ENCODE data around the gene TMEM108. TPM values are rescaled to one million over a fixed set of nuclear protein-coding genes. Genes with fewer than 3 reads are reported as not detected.

TMEM108 gene
- total RNA-seq, 4 donors from 2014 or later: 0.54 to 2.9 (median 1.4) TPM

DNA sequence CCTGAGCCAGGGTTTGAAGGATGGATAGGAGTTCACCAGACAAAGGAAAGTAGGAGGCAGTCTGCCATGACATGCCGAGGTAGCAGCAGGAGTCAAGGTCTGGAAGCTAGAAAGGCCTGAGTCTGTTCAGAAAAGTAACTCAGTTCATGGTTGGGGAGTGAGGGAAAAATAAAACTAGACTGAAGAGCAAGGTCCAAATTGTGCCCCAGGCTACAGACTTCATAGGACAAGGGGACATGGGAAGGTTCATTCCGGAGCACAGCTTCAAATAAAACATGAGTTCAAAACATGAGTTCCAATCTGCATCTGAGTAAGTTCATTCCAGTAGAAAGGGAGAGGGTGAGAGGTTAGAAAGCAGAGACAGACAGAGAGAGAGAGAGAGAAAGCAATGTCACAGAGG lies 401.4 kb downstream of the TMEM108 start:
- no peak overlapping the region for H3K4me3 ChIP-seq (ENCODE audit: low read depth, poor library complexity, severe bottlenecking)
- intact Hi-C loops (cut with DNase I; ENCODE audit: low total_unique reads): no loop called here
- 95 to 96% methylated on average over 2 of the region's 2 CpGs for WGBS, 2 donors

DNA sequence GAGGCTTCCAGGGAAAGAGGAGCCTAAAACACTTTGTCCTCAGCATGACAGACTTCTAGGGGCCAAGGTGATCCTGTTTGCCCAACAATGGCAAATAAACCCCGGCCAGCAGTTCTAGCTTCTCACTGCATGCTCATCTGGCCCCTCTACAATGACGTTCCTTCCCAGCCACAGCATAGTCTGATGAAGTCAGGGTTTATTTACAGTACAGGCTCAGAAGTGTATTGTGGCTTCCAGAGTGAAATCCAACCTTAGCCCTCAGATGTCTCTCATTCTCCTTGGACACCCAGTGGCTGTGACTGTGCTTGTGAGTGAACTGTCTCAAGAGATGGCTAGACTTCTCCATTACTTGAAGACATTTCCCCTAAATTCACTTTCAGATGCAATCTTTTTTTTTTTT lies 402.5 kb downstream of the TMEM108 start:
- TF ChIP-seq POLR2A (IDR thresholded peaks at IDR 0.05): no peak
- TF ChIP-seq, protein P1, sequence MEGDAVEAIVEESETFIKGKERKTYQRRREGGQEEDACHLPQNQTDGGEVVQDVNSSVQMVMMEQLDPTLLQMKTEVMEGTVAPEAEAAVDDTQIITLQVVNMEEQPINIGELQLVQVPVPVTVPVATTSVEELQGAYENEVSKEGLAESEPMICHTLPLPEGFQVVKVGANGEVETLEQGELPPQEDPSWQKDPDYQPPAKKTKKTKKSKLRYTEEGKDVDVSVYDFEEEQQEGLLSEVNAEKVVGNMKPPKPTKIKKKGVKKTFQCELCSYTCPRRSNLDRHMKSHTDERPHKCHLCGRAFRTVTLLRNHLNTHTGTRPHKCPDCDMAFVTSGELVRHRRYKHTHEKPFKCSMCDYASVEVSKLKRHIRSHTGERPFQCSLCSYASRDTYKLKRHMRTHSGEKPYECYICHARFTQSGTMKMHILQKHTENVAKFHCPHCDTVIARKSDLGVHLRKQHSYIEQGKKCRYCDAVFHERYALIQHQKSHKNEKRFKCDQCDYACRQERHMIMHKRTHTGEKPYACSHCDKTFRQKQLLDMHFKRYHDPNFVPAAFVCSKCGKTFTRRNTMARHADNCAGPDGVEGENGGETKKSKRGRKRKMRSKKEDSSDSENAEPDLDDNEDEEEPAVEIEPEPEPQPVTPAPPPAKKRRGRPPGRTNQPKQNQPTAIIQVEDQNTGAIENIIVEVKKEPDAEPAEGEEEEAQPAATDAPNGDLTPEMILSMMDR (IDR thresholded peaks at IDR 0.05): no peak
- H3K4me3 ChIP-seq (ENCODE audit: low read depth, poor library complexity, severe bottlenecking): no peak overlapping the region
- 81 to 94% methylated on average over 2 of the region's 2 CpGs for WGBS, 2 donors
- DNase-seq (ENCODE audit: low spot score in 2 of 2): no peak
- intact Hi-C loops (cut with DNase I; ENCODE audit: low total_unique reads): no loop called here

More for the DNA sequence above, 401.4 kb downstream of the TMEM108 start:
- TF ChIP-seq, protein P1 (IDR thresholded peaks at IDR 0.05): no peak
- TF ChIP-seq POLR2A (IDR thresholded peaks at IDR 0.05): no peak
- DNase-seq (ENCODE audit: low spot score in 2 of 2): no peak

DNA sequence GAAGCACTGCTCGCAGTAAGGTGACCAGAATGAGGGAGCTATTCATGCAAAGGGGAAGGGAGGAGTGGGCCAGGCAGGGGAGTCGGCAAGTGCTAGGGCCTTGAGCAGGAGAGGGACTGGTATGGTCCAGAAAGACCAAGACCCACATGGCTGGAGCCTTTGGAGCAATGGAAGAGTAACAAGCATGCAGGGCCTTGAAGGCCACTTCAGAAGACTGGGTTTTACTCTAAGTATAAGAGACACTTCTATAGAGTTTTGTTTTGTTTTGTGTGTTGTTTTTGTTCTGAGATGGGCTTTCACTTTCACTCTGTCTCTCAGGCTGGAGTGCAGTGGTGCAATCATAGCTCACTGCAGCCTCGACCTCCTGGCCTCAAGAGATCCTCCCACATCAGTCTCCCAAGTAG lies 403.7 kb downstream of the TMEM108 start:
- DNase-seq (ENCODE audit: low spot score in 2 of 2): no peak
- WGBS, 2 donors: 69 to 74% methylated on average over 3 of the region's 3 CpGs
- intact Hi-C loops (cut with DNase I; ENCODE audit: low total_unique reads): no loop called here
- TF ChIP-seq, protein P1 (IDR thresholded peaks at IDR 0.05): no peak
- no peak for TF ChIP-seq POLR2A (IDR thresholded peaks at IDR 0.05)
- H3K4me3 ChIP-seq (ENCODE audit: low read depth, poor library complexity, severe bottlenecking): no peak overlapping the region

DNA sequence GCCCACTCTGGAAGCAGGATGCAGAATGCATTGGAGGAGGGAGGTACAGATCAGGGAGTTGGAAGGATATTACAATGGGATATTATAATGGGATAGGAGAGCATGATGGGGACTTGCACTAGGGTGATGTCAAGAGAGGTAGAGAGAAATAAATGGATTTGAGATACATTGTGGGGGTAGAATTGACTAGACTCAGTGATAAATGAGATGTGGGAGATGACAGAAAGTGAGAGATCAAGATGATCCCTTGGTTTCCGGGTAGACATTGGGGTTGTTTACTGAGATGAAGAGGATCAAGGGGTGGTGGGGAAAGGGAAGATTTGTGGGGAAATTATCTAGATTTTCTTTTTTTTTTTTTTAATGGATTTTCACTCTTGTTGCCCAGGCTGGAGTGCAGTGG lies 404.3 kb downstream of the TMEM108 start:
- DNase-seq (ENCODE audit: low spot score in 2 of 2): no peak
- intact Hi-C loops (cut with DNase I; ENCODE audit: low total_unique reads): no loop called here
- TF ChIP-seq POLR2A (IDR thresholded peaks at IDR 0.05): no peak
- TF ChIP-seq, protein P1 (IDR thresholded peaks at IDR 0.05): no peak
- no peak overlapping the region for H3K4me3 ChIP-seq (ENCODE audit: low read depth, poor library complexity, severe bottlenecking)
- WGBS, 2 donors: 86 to 92% methylated on average over 1 of the region's 1 CpG

DNA sequence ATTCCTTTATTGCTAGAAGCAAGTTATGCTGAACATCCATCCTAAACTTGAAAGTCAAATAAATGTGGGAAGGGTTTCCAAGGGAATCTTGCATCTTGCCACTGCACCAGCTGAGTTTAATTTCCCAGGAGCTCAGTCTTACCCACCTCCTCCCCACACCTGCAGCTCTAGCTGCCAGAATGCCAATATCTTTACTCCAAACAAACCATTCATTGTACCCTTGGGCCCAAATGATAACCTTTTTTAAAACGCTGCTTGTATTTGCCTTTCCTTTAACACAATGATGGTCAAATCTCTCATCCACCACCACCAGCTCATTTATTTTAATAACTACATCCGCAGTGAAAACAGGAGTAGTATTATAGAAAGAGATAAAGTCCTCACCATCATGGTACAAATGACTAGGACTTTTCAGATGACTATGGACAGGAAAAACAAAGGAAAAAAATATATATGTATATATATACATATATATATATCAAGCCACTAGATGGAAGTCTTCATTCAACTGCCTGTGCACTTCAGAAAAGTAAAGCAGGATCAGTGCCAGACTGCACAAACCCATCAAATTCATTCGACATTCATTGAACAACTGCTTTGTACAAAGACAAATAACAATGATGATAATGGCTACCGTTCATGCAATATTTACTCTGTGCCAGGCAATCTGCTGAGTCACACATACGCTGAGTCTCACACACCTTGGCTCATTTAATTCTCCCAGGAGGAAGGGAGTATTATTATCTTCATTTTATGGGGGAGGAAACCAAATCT lies 405.6 kb downstream of the TMEM108 start:
- TF ChIP-seq, protein P1 (IDR thresholded peaks at IDR 0.05): no peak
- WGBS, 2 donors: 44 to 48% methylated on average over 5 of the region's 5 CpGs
- DNase-seq (ENCODE audit: low spot score in 2 of 2): no peak
- intact Hi-C loops (cut with DNase I; ENCODE audit: low total_unique reads): no loop called here
- no peak overlapping the region for H3K4me3 ChIP-seq (ENCODE audit: low read depth, poor library complexity, severe bottlenecking)

DNA sequence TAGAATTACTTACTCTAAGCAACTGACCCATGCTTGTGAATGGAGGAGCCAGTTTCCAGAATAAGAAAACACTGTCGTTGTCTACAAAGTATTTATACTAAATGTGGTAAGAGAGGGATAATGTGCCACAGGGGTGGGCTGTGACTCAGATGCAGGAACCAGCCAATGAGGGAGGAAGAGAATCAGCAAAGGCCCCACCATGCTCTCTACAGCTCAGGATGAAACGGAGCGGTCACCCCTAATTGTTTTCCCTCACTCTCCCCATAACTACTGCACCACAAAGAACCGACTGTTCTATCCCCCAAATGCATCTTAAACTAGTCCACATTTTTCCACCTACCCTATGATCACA lies 406.2 kb downstream of the TMEM108 start:
- intact Hi-C loops (cut with DNase I; ENCODE audit: low total_unique reads): no loop called here
- DNase-seq (ENCODE audit: low spot score in 2 of 2): no peak
- TF ChIP-seq, protein P1 (IDR thresholded peaks at IDR 0.05): no peak
- TF ChIP-seq POLR2A (IDR thresholded peaks at IDR 0.05): no peak

More for the DNA sequence above, 406.2 kb downstream of the TMEM108 start:
- H3K4me3 ChIP-seq (ENCODE audit: low read depth, poor library complexity, severe bottlenecking): no peak overlapping the region
- 77 to 82% methylated on average over 4 of the region's 4 CpGs for WGBS, 2 donors

Data from lower leg skin (tissue), 4 donors.